ENCODE data around the gene ARID1A. TPM values are rescaled to one million over a fixed set of nuclear protein-coding genes. Genes with fewer than 3 reads are reported as not detected.
"Not testable (repeated sequence)": the region's sequence is repeated elsewhere in the genome, so short reads cannot be mapped to it uniquely, and the experiment has no call there.

ARID1A gene
- total RNA-seq = 10 to 100 TPM; 49.6 to 90.0 (median 54.3) TPM

- H3K36me3 ChIP-seq = no peaks in the 10 kb centered on the region
- peak; percentile 77 to 97 for TF ChIP-seq EP300 (IDR thresholded peaks at IDR 0.05)
- peak; percentile 75 to 94 for TF ChIP-seq POLR2A (IDR thresholded peaks at IDR 0.05)
- peak in 2 of 5 experiments; percentile 76 to 91 for TF ChIP-seq CTCF (IDR thresholded peaks at IDR 0.05)
- H3K27me3 ChIP-seq = no peaks in the 10 kb centered on the region
- peaks cover 6 to 61% (median 48%) of the 10 kb centered on the region in 4 donors for H3K4me1 ChIP-seq
- WGBS, 2 donors = 0 to 2% methylated on average over 11 to 52 of the region's 80 CpGs
- peak within 1 kb of the TSS; percentile 80 to 95 (median 90) for H3K4me3 ChIP-seq
- peak within 1 kb of the TSS; percentile 96 to 99 (median 97) for H3K27ac ChIP-seq
- H3K9me3 ChIP-seq = no peaks in the 10 kb centered on the region
- DNase-seq (ENCODE audit: low spot score in 2 of 2) = peak; percentile 91 to 93
Measured at GRCh38 chr1:26695356-26696118, at the start of gene ARID1A. Gene ARID1A (plus strand): TSS chr1:26696015. CDS start chr1:26696404, 389 bp downstream.

- Histone ChIP-seq H3K4me1 (no peaks in the 10 kb centered on the region), H3K36me3 (no peaks in the 10 kb centered on the region), H3K9me3 (no peaks in the 10 kb centered on the region), H3K27ac (no peak overlapping the region), H3K27me3 (no peaks in the 10 kb centered on the region), H3K4me3 (no peak overlapping the region)
- TF ChIP-seq EP300 (IDR thresholded peaks at IDR 0.05) = no peak
- no peak for TF ChIP-seq POLR2A (IDR thresholded peaks at IDR 0.05)
- TF ChIP-seq CTCF (IDR thresholded peaks at IDR 0.05) = no peak
- 76 to 81% methylated on average over 2 of the region's 2 CpGs for WGBS, 2 donors
- no peak for DNase-seq (ENCODE audit: low spot score in 2 of 2)
Measured at GRCh38 chr1:26664802-26665201, 31.0 kb upstream of the ARID1A start.

GRCh38 chr1:26666855-26667254, 29.0 kb upstream of the ARID1A start:
- Histone ChIP-seq H3K4me1 (no peaks in the 10 kb centered on the region), H3K27me3 (no peaks in the 10 kb centered on the region), H3K4me3 (no peak overlapping the region), H3K9me3 (no peaks in the 10 kb centered on the region), H3K27ac (no peak overlapping the region), H3K36me3 (no peaks in the 10 kb centered on the region)
- TF ChIP-seq POLR2A (IDR thresholded peaks at IDR 0.05) = no peak
- TF ChIP-seq CTCF (IDR thresholded peaks at IDR 0.05) = no peak
- no peak for TF ChIP-seq EP300 (IDR thresholded peaks at IDR 0.05)
- 100% methylated on average over 1 of the region's 1 CpG for WGBS, 2 donors
- DNase-seq (ENCODE audit: low spot score in 2 of 2) = no peak

- H3K9me3 ChIP-seq; DNase-seq (ENCODE audit: low spot score in 2 of 2); H3K4me3 ChIP-seq; H3K27me3 ChIP-seq; H3K4me1 ChIP-seq; H3K27ac ChIP-seq; H3K36me3 ChIP-seq: not testable (repeated sequence)
- WGBS, 2 donors = 62 to 65% methylated on average over 4 of the region's 4 CpGs
Measured at GRCh38 chr1:26668106-26668786, 27.6 kb upstream of the ARID1A start.

- no peaks in the 10 kb centered on the region for H3K27me3 ChIP-seq
- WGBS, 2 donors = 8 to 9% methylated on average over 9 of the region's 9 CpGs
- TF ChIP-seq CTCF (IDR thresholded peaks at IDR 0.05) (peak; percentile 46 to 80 (median 61)), POLR2A (IDR thresholded peaks at IDR 0.05) (no peak), EP300 (IDR thresholded peaks at IDR 0.05) (peak in 1 of 2 donors; percentile 77)
- H3K4me3 ChIP-seq = peak overlapping the region in 2 of 4 donors; percentile 9 to 15
- H3K4me1 ChIP-seq = peaks cover 0 to 13% (median 6%) of the 10 kb centered on the region in 4 donors
- no peaks in the 10 kb centered on the region for H3K36me3 ChIP-seq
- peak overlapping the region in 1 of 4 donors; percentile 38 for H3K27ac ChIP-seq
- no peaks in the 10 kb centered on the region for H3K9me3 ChIP-seq
- peak; percentile 67 to 80 for DNase-seq (ENCODE audit: low spot score in 2 of 2)
Measured at GRCh38 chr1:26677306-26678115, 18.3 kb upstream of the ARID1A start.
